Measurements from ENCODE around the gene PPM1H.
"Not testable (repeated sequence)": the region's sequence is repeated elsewhere in the genome, so short reads cannot be mapped to it uniquely, and the experiment has no call there.

PPM1H gene

GRCh38 chr12:62762645-62763044 lies 172.3 kb downstream of the PPM1H start:
- Histone ChIP-seq H3K4me2 (no peak overlapping the region), H3K27me3 (no peaks in the 10 kb centered on the region), H3K9me3 (replicated peaks in 1 of 11) (no peaks in the 10 kb centered on the region; a peak in 1 of 22 replicates), H4K20me1 (no peaks in the 10 kb centered on the region), H3K36me3 (no peaks in the 10 kb centered on the region), H3K27ac (no peak overlapping the region), H3K4me1 (peaks cover 0 to 4% (median 0%) of the 10 kb centered on the region in 10 experiments; a peak in 1 of 20 replicates), H3K9ac (no peak overlapping the region), H3K4me3 (no peak overlapping the region)
- TF ChIP-seq Cebpa-rat (IDR thresholded peaks at IDR 0.05), result no peak

DNA sequence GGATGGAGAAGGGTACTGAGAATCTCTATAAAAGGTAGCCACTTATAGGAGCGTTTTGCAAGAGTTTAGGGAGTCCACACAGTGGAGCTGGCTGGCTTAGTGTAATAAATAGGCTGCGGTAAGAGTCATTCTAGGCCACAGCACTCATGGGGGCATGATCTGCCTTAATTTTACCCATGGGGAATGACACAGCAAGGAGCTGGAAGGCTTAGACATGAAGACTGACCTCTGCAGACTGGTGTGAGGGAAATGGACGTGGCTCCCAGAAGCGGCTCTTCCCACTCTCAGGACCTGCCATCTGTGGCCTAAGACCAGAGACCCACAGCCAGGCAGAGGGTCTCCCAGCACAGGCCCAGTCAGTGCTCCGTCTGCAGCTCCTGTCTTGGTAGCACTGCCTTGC lies 173.3 kb downstream of the PPM1H start:
- H3K9ac ChIP-seq, result no peak overlapping the region
- H4K20me1 ChIP-seq, result no peaks in the 10 kb centered on the region
- H3K36me3 ChIP-seq, result no peaks in the 10 kb centered on the region
- no peak for TF ChIP-seq Cebpa-rat (IDR thresholded peaks at IDR 0.05)
- peaks cover 0 to 7% (median 2%) of the 10 kb centered on the region in 10 experiments; a peak in 2 of 20 replicates for H3K4me1 ChIP-seq
- no peaks in the 10 kb centered on the region for H3K27me3 ChIP-seq
- no peaks in the 10 kb centered on the region; a peak in 1 of 22 replicates for H3K9me3 ChIP-seq (replicated peaks in 1 of 11)
- H3K4me3 ChIP-seq, result no peak overlapping the region
- H3K4me2 ChIP-seq, result no peak overlapping the region
- no peak overlapping the region for H3K27ac ChIP-seq

DNA sequence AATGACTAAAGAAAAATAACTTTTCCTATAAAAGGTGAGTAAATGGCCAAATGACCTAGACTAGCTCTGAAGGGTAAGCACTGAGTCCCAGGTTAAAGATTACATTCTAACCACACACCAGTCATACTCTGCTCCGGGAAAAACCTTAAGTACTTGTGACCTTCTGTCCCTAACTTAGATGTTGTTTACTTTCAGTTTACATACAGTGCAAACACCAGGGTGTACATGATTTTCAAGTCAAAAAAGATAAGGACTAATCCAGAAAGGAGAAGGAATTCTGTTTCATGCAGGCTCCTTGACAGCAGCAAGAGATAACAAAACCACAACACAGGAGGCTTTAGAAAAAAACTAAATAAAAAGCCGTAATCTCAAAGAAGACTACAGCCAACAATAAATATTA lies 174.2 kb downstream of the PPM1H start:
- TF ChIP-seq Cebpa-rat (IDR thresholded peaks at IDR 0.05), result no peak

DNA sequence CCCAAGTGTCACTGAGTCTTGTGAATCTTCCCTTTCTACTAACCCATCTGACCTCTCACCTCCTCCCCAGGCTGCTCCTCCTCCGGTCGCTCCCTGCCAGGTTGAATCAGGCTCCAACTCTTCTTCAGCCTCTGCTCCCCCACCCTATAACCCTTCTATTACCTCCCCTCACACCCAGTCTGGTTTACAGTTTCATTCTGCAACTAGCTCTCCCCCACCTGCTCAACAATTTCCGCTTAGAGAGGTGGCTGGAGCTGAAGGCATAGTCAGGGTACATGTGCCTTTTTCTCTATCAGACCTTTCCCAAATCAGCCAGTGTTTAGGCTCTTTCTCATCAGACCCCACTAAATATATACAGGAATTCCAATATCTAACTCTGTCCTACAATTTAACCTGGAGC lies 174.6 kb downstream of the PPM1H start:
- not testable (repeated sequence) for H3K4me2 ChIP-seq, H3K4me1 ChIP-seq

More for the DNA sequence above, 174.2 kb downstream of the PPM1H start:
- Histone ChIP-seq H4K20me1 (no peaks in the 10 kb centered on the region), H3K9ac (no peak overlapping the region), H3K36me3 (no peaks in the 10 kb centered on the region), H3K4me1 (peaks cover 0 to 7% (median 2%) of the 10 kb centered on the region in 10 experiments; a peak in 2 of 20 replicates), H3K27me3 (no peaks in the 10 kb centered on the region), H3K9me3 (replicated peaks in 1 of 11) (peaks cover 0 to 1% (median 0%) of the 10 kb centered on the region in 11 experiments; a peak in 2 of 22 replicates), H3K27ac (no peak overlapping the region), H3K4me2 (no peak overlapping the region), H3K4me3 (no peak overlapping the region)

GRCh38 chr12:62758216-62758615 lies 176.7 kb downstream of the PPM1H start:
- no peak overlapping the region for H3K9ac ChIP-seq
- no peaks in the 10 kb centered on the region for H4K20me1 ChIP-seq
- H3K27ac ChIP-seq, result no peak overlapping the region
- peaks cover 0 to 7% (median 2%) of the 10 kb centered on the region in 10 experiments; a peak in 2 of 20 replicates for H3K4me1 ChIP-seq
- H3K27me3 ChIP-seq, result no peaks in the 10 kb centered on the region
- peaks cover 0 to 6% (median 0%) of the 10 kb centered on the region in 11 experiments; a peak in 3 of 22 replicates for H3K9me3 ChIP-seq (replicated peaks in 1 of 11)
- H3K4me3 ChIP-seq, result no peak overlapping the region
- H3K4me2 ChIP-seq, result peak overlapping the region in 1 of 11 experiments; percentile 13; a peak in 2 of 22 replicates
- no peaks in the 10 kb centered on the region for H3K36me3 ChIP-seq
- no peak for TF ChIP-seq Cebpa-rat (IDR thresholded peaks at IDR 0.05)

More for the DNA sequence above, 174.6 kb downstream of the PPM1H start:
- H3K27ac ChIP-seq; H3K4me3 ChIP-seq; H4K20me1 ChIP-seq; H3K9ac ChIP-seq; H3K9me3 ChIP-seq (replicated peaks in 1 of 11); H3K36me3 ChIP-seq; H3K27me3 ChIP-seq: not testable (repeated sequence)

DNA sequence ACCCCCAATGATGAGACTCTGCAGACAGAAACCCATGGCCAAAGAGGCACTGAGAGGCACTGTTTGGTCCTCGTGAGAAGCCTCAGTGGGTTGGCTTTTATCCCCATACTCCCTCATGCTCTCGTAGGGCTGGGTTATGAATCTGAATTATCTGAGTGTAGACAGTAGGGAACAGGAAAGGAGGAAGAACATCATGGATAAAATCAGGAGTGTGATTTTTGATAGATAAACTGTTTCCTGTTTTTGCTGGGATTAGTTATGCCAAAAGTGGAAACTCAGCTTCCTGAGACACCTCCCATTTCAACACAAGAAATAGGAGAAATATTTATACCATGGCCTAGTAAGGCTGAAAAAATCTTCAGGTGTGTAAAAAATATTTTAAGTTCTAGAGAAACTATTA lies 177.9 kb downstream of the PPM1H start:
- no peak overlapping the region for H3K9ac ChIP-seq
- no peak overlapping the region for H3K27ac ChIP-seq
- H3K4me2 ChIP-seq, result peak overlapping the region in 2 of 11 experiments; percentile 27 to 31; a peak in 3 of 22 replicates
- no peak overlapping the region for H3K4me3 ChIP-seq
- peaks cover 0 to 6% (median 0%) of the 10 kb centered on the region in 11 experiments; a peak in 3 of 22 replicates for H3K9me3 ChIP-seq (replicated peaks in 1 of 11)
- no peaks in the 10 kb centered on the region for H3K27me3 ChIP-seq
- H3K36me3 ChIP-seq, result no peaks in the 10 kb centered on the region
- TF ChIP-seq Cebpa-rat (IDR thresholded peaks at IDR 0.05), result no peak
- no peaks in the 10 kb centered on the region for H4K20me1 ChIP-seq
- H3K4me1 ChIP-seq, result peaks cover 0 to 7% (median 2%) of the 10 kb centered on the region in 10 experiments; a peak in 2 of 20 replicates

GRCh38 chr12:62754706-62755105 lies 180.2 kb downstream of the PPM1H start:
- H3K4me2 ChIP-seq, result no peak overlapping the region
- no peak for TF ChIP-seq Cebpa-rat (IDR thresholded peaks at IDR 0.05)
- no peaks in the 10 kb centered on the region for H3K27me3 ChIP-seq
- H3K36me3 ChIP-seq, result no peaks in the 10 kb centered on the region
- H3K27ac ChIP-seq, result no peak overlapping the region
- H4K20me1 ChIP-seq, result no peaks in the 10 kb centered on the region
- no peak overlapping the region for H3K9ac ChIP-seq
- peaks cover 0 to 11% (median 2%) of the 10 kb centered on the region in 10 experiments; a peak in 3 of 20 replicates for H3K4me1 ChIP-seq
- H3K4me3 ChIP-seq, result no peak overlapping the region
- peaks cover 0 to 6% (median 0%) of the 10 kb centered on the region in 11 experiments; a peak in 3 of 22 replicates for H3K9me3 ChIP-seq (replicated peaks in 1 of 11)

- Histone ChIP-seq H3K4me3 (no peak overlapping the region), H3K4me1 (peaks cover 0 to 4% (median 0%) of the 10 kb centered on the region in 10 experiments; a peak in 2 of 20 replicates)
Observed at GRCh38 chr12:62751810-62752155, 183.2 kb downstream of the PPM1H start.

GRCh38 chr12:62750941-62751809 lies 183.8 kb downstream of the PPM1H start:
- Histone ChIP-seq H3K4me1 (peaks cover 0 to 4% (median 0%) of the 10 kb centered on the region in 10 experiments; a peak in 4 of 20 replicates), H3K4me2 (0 out of 22 replicates have a peak overlapping the region, but pooled peaks of 1 of the 11 experiments have one; percentile 31), H3K27ac (no peak overlapping the region), H3K9me3 (replicated peaks in 1 of 11) (peaks cover 0 to 6% (median 0%) of the 10 kb centered on the region in 11 experiments; a peak in 2 of 22 replicates), H3K4me3 (no peak overlapping the region), H3K27me3 (no peaks in the 10 kb centered on the region), H4K20me1 (no peaks in the 10 kb centered on the region), H3K9ac (no peak overlapping the region), H3K36me3 (no peaks in the 10 kb centered on the region)
- TF ChIP-seq Cebpa-rat (IDR thresholded peaks at IDR 0.05), result no peak

More at GRCh38 chr12:62751810-62752155, 183.2 kb downstream of the PPM1H start:
- TF ChIP-seq Cebpa-rat (IDR thresholded peaks at IDR 0.05), result no peak
- peaks cover 0 to 6% (median 0%) of the 10 kb centered on the region in 11 experiments; a peak in 2 of 22 replicates for H3K9me3 ChIP-seq (replicated peaks in 1 of 11)
- no peaks in the 10 kb centered on the region for H3K27me3 ChIP-seq
- no peak overlapping the region for H3K27ac ChIP-seq
- H3K9ac ChIP-seq, result no peak overlapping the region
- H3K4me2 ChIP-seq, result no peak overlapping the region
- H3K36me3 ChIP-seq, result no peaks in the 10 kb centered on the region
- no peaks in the 10 kb centered on the region for H4K20me1 ChIP-seq

Data from BLaER1 treated with 17β-estradiol and CSF1 and Interleukin-3, amounts not matched to agents 10 nM and 100 nM (cell line).